GM12878 (cell line): ENCODE measurements around the gene CREB5. TPM values are rescaled to one million over a fixed set of nuclear protein-coding genes. Genes with fewer than 3 reads are reported as not detected.

Source experiments
- ATAC-seq: fragments of 200-7000 bp; cut with Tn5 transposase; 3 replicates; pipeline ENCODE4 v1.9.1; 2020; ENCODE audit warnings: mild to moderate bottlenecking, moderate library complexity
- BruUV-seq: library from RNA; stranded (reverse); fragments of 400-500 nt; replicated peaks from 2 replicates; lab custom pipeline; 2021; lab: Mats Ljungman, UMichigan
- CTCF ChIA-PET: fragments of 300-600 bp; sonication (Branson Sonifier 250); formaldehyde crosslinking; extraction: SDS; loops from one replicate; lab custom pipeline; 2021; ENCODE audit warnings: inconsistent platforms; lab: Yijun Ruan, JAX
- POLR2A ChIA-PET: fragments of 350-600 bp; formaldehyde crosslinking; extraction: SDS; loops from one replicate; lab custom pipeline; 2021; ENCODE audit warnings: inconsistent platforms; lab: Charles Lee
- RAD21 ChIA-PET: fragments of 300-600 bp; sonication (Branson Sonifier 250); formaldehyde crosslinking; loops from one replicate; lab custom pipeline; 2023; ENCODE audit warnings: antibody characterized with exemption; ENCODE audit not compliant: unreplicated experiment; lab: Charles Lee
- SMC1A ChIA-PET: fragments of 300-600 bp; sonication (Branson Sonifier 250); formaldehyde crosslinking; loops from one replicate; lab custom pipeline; 2023; ENCODE audit not compliant: unreplicated experiment, uncharacterized antibody; lab: Charles Lee
- DNase-seq: peaks from one replicate; pipeline ENCODE4 v3.0.0-alpha.2; 2011; ENCODE audit warnings: low read depth, low spot score
- FAIRE-seq: peaks from 3 replicates; lab custom pipeline; 2011; peaks lifted over from hg19 to GRCh38; lab: Jason Lieb, UNC
- H2AFZ ChIP-seq: 2 replicates; pipeline ENCODE4 v1.6.0; 2011; ENCODE audit warnings: low read depth, low read length, control low read depth; ENCODE audit not compliant: control insufficient read depth
- H3K27ac ChIP-seq: 2 replicates; pipeline ENCODE4 v1.5.1; 2011; ENCODE audit warnings: control low read depth; ENCODE audit not compliant: control insufficient read depth, insufficient read depth
- H3K27me3 ChIP-seq, 2 experiments: replicated peaks in 1 of 2; 2 replicates each; pipeline versions ENCODE4 v1.6.0 to v1.6.1; 2011; ENCODE audit warnings: low read length in 1 of 2; ENCODE audit not compliant: control insufficient read depth in 2 of 2, insufficient read depth in 2 of 2
- H3K36me3 ChIP-seq, 2 experiments: 2 replicates each; pipeline ENCODE4 v1.5.1; 2011; ENCODE audit warnings: low read length in 1 of 2; ENCODE audit not compliant: control insufficient read depth in 2 of 2, insufficient read depth in 2 of 2
- H3K4me1 ChIP-seq: 2 replicates; pipeline ENCODE4 v1.6.1; 2011; ENCODE audit warnings: mild to moderate bottlenecking, low read length, moderate library complexity, mixed read lengths; ENCODE audit not compliant: control insufficient read depth, insufficient read depth
- H3K4me2 ChIP-seq: 2 replicates; pipeline ENCODE4 v1.6.0; 2011; ENCODE audit warnings: control low read depth; ENCODE audit not compliant: control insufficient read depth, insufficient read depth
- H3K4me3 ChIP-seq: fragments of 200-600 bp; sonication (generic); 2 replicates; pipeline ENCODE4 v1.5.1; 2016
- H3K79me2 ChIP-seq: 2 replicates; pipeline ENCODE4 v1.6.0; 2011; ENCODE audit warnings: low read length; ENCODE audit not compliant: control insufficient read depth, insufficient read depth
- H3K9ac ChIP-seq: 2 replicates; pipeline ENCODE4 v1.8.0; 2011; ENCODE audit warnings: low read length, control low read depth, mixed read lengths; ENCODE audit not compliant: control insufficient read depth, insufficient read depth
- H3K9me3 ChIP-seq: replicated peaks from 3 replicates; pipeline ENCODE4 v1.5.1; 2011; ENCODE audit warnings: mild to moderate bottlenecking, low read length; ENCODE audit not compliant: control insufficient read depth, insufficient read depth
- H4K20me1 ChIP-seq: 2 replicates; pipeline ENCODE4 v1.6.0; 2011; ENCODE audit not compliant: control insufficient read depth, insufficient read depth
- CREM ChIP-seq: IDR thresholded peaks from 2 replicates; pipeline ENCODE4 v1.6.1; 2014; ENCODE audit warnings: antibody characterized with exemption, low read depth
- ESRRA ChIP-seq: IDR thresholded peaks from 2 replicates; pipeline ENCODE4 v1.6.1; 2012; ENCODE audit warnings: mild to moderate bottlenecking, low read length, improper control_type of control experiment
- IKZF2 ChIP-seq, 2 experiments: fragments of 450-650 bp; IDR thresholded peaks; 2 replicates each; pipeline ENCODE4 v1.6.1; 2017; ENCODE audit warnings: mild to moderate bottlenecking in 2 of 2, moderate library complexity in 2 of 2
- IRF3 ChIP-seq: fragments of 450-650 bp; IDR thresholded peaks from 2 replicates; pipeline ENCODE4 v1.6.1; 2014; ENCODE audit warnings: mild to moderate bottlenecking
- LARP7 ChIP-seq: fragments of 450-650 bp; IDR thresholded peaks from 2 replicates; pipeline ENCODE4 v1.6.1; 2017; ENCODE audit warnings: mild to moderate bottlenecking
- NR2C2 ChIP-seq: IDR thresholded peaks from 2 replicates; pipeline ENCODE4 v1.6.1; 2011; ENCODE audit warnings: borderline replicate concordance, low read depth; ENCODE audit not compliant: control insufficient read depth, insufficient read length
- SIN3A ChIP-seq: IDR thresholded peaks from 2 replicates; pipeline ENCODE4 v1.6.1; 2012; ENCODE audit warnings: low read depth, low read length, improper control_type of control experiment
- ZNF217 ChIP-seq: fragments of 450-650 bp; IDR thresholded peaks from 2 replicates; pipeline ENCODE4 v1.6.1; 2017; ENCODE audit warnings: antibody characterized with exemption, mild to moderate bottlenecking
- ZNF274 ChIP-seq: IDR thresholded peaks from one replicate; pipeline ENCODE4 v1.8.0; 2011; ENCODE audit not compliant: insufficient read length, insufficient read depth
- WGBS: methylation state at CpG from one replicate; pipeline ENCODE4 v1.1.6; 2016; ENCODE audit warnings: low lambda C conversion rate; ENCODE audit not compliant: insufficient replicate concordance, insufficient coverage; ENCODE audit errors: missing lambda C conversion rate; 5-methylcytosine and 5-hydroxymethylcytosine counted together
- in situ Hi-C: fragments of 300-500 bp; cut with MboI; formaldehyde crosslinking; loops from 9 replicates; pipeline ENCODE4 v1.14.3; 2018; ENCODE audit warnings: mixed read lengths
- intact Hi-C: fragments of 100-400 bp; cut with micrococcal nuclease; formaldehyde crosslinking; loops from one replicate; pipeline ENCODE4 v1.14.2; 2022; ENCODE audit not compliant: unreplicated experiment
- polyA plus RNA-seq, 11 experiments: library from polyadenylated mRNA; depleted of rRNA in 4 of 11; unstranded in 6 of 11; stranded (reverse) in 5 of 11; fragments of >200 nt; fragmentation: Nextera tagmentation in 4 of 11; fragmentation: Illumina TruSeq in 1 of 11; extraction: Ambion mirVana in 4 of 11; extraction: Trizol in 1 of 11; gene quantifications; 1 replicate in 1 of 11; 2 replicates in 10 of 11; pipeline versions ENCODE4 v1.2.1 to v1.2.3, GENCODE V29; 2011 to 2016; ENCODE audit warnings: inconsistent platforms in 2 of 11, missing spikeins in 2 of 11, low read depth in 1 of 11
- total RNA-seq, 4 experiments: library from RNA; depleted of rRNA in 3 of 4; stranded (reverse); fragments of >200 nt in 3 of 4; fragmentation: Illumina TruSeq in 1 of 4; extraction: Trizol in 1 of 4; gene quantifications; 2 replicates each; pipeline versions ENCODE4 v1.2.1 to v1.2.3, GENCODE V29; 2013 to 2021

The CREB5 gene
- total and polyA plus RNA-seq, 10 of the 15 experiments (the other 5 are each of a cell fraction or from before 2014, with no cell fraction given), result 12.9 to 74.1 (median 53.0) TPM

GRCh38 chr7:28599411-28599810 is 187.1 kb downstream of the CREB5 start (continued):
- no peak for TF ChIP-seq ZNF217
- no peak for TF ChIP-seq ESRRA
- no peak for TF ChIP-seq CREM
- TF ChIP-seq NR2C2, result no peak
- no peak for TF ChIP-seq IRF3
- no peak for TF ChIP-seq ZNF274
- no peak for TF ChIP-seq SIN3A
- TF ChIP-seq IKZF2 (IDR thresholded peaks at IDR 0.05), result no peak

- POLR2A ChIA-PET, result no interaction called here
- Histone ChIP-seq H3K9ac (no peak overlapping the region), H3K4me3 (no peak overlapping the region), H3K9me3 (no peaks in the 10 kb centered on the region; the same call in 2 of the 3 replicates), H3K27me3 (no peaks in the 10 kb centered on the region), H3K36me3 (no peaks in the 10 kb centered on the region; a peak in 1 of 4 replicates), H3K27ac (no peak overlapping the region), H3K4me1 (no peaks in the 10 kb centered on the region), H2AFZ (no peak overlapping the region), H4K20me1 (no peaks in the 10 kb centered on the region), H3K4me2 (no peak overlapping the region), H3K79me2 (no peaks in the 10 kb centered on the region)
- DNase-seq (no peak), ATAC-seq (no peak), FAIRE-seq (no peak)
- no peak for TF ChIP-seq LARP7
- 0 out of 2 replicates have a peak, but pooled peaks have one; percentile 23 for TF ChIP-seq ZNF217
- WGBS, result 67% methylated on average over 3 of the region's 3 CpGs
- intact Hi-C loops (no loop called here), in situ Hi-C loops (no loop called here)
- BruUV-seq, result no TSS peak
- RAD21 ChIA-PET, result no interaction called here
- CTCF ChIA-PET, result interaction anchor here (2.7 kb wide), 1 partner anchor 11 kb away, joined by 7 read pairs; no protein-coding TSS in a partner anchor
- SMC1A ChIA-PET, result interaction anchor here (1.5 to 8.7 kb wide), 2 partner anchors 10 to 27 kb away, joined by 4 to 103 read pairs; no protein-coding TSS in a partner anchor
Measured at GRCh38 chr7:28602282-28602681, 190.0 kb downstream of the CREB5 start.
